ENCODE data around the gene ADNP2.
A peak's percentile ranks its signal among the peaks of the same experiment; 100 is the strongest.

The ADNP2 gene

GRCh38 chr18:80108739-80109675 lies at the start of gene ADNP2:
ADNP2 (plus strand) TSS chr18:80109262; CDS start chr18:80117543, 8,281 bp downstream.
- H3K4me3 ChIP-seq (ENCODE audit: low read length) = peak within 1 kb of the TSS; percentile 78
- DNase-seq (ENCODE audit: low read depth) = peak; percentile 85
- no peak for TF ChIP-seq CTCF (conservative IDR thresholded peaks at IDR 0.05; ENCODE audit: low read depth, low read length)

- H3K4me3 ChIP-seq (ENCODE audit: low read length) = no peak overlapping the region
- no peak for DNase-seq (ENCODE audit: low read depth)
- no peak for TF ChIP-seq CTCF (conservative IDR thresholded peaks at IDR 0.05; ENCODE audit: low read depth, low read length)
These were observed 49.1 kb upstream of the ADNP2 start for GRCh38 chr18:80059945-80060344.

- no peak for DNase-seq (ENCODE audit: low read depth)
- TF ChIP-seq CTCF (conservative IDR thresholded peaks at IDR 0.05; ENCODE audit: low read depth, low read length) = no peak
- no peak overlapping the region for H3K4me3 ChIP-seq (ENCODE audit: low read length)
These were observed 43.4 kb upstream of the ADNP2 start for GRCh38 chr18:80065705-80066104.

- no peak overlapping the region for H3K4me3 ChIP-seq (ENCODE audit: low read length)
- no peak for DNase-seq (ENCODE audit: low read depth)
- no peak for TF ChIP-seq CTCF (conservative IDR thresholded peaks at IDR 0.05; ENCODE audit: low read depth, low read length)
These were observed 41.7 kb upstream of the ADNP2 start for GRCh38 chr18:80067321-80067720.

- no peak overlapping the region for H3K4me3 ChIP-seq (ENCODE audit: low read length)
- TF ChIP-seq CTCF (conservative IDR thresholded peaks at IDR 0.05; ENCODE audit: low read depth, low read length) = no peak
- DNase-seq (ENCODE audit: low read depth) = no peak
These were observed 41.2 kb upstream of the ADNP2 start for GRCh38 chr18:80067897-80068296.

GRCh38 chr18:80068571-80069272 lies 40.3 kb upstream of the ADNP2 start:
- no peak for DNase-seq (ENCODE audit: low read depth)
- TF ChIP-seq CTCF (conservative IDR thresholded peaks at IDR 0.05; ENCODE audit: low read depth, low read length) = no peak
- H3K4me3 ChIP-seq (ENCODE audit: low read length) = no peak overlapping the region
